Effector CD8-positive, alpha-beta T cell (primary cell): ENCODE data around the gene TESMIN.

ENCODE experiments used
- DNase-seq: peaks from one replicate; lab custom pipeline; 2025; lab: John Stamatoyannopoulos, UW

TESMIN gene

DNA sequence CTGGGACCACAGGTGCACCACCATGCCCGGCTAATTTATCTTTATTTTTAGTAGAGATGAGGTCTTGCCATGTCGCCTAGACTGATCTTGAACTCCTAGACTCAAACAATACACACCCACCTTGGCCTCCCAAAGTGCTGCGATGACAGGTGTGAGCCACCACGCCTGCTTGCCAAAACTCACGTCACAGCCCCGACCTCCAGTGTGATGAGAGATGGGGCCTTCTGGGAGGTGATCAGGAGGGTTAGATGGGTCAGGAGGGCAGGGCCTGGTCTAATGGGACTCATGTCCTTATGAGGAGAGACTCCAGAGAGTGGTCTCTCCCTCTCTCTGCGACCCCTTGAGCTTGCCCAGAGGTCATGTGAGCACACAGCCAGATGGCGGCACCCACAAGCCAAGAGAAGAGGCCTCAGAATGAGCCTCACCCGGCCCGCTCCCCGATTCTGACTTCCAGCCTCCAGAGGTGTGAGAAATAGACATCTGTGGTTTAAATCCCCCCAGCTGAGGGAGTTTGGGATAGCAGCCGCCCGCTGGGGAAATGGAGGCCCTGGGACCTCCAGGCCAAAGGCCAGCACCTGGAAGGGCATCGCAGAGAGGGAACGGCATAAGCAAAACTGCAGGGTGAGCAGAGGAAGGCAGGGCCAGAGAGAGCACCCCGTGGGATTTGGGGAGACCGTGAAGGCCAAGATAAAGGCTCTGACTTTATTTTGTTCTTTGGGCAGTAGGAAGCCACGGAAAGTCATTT is 91.1 kb downstream of the TESMIN start:
- DNase-seq: no peak

DNA sequence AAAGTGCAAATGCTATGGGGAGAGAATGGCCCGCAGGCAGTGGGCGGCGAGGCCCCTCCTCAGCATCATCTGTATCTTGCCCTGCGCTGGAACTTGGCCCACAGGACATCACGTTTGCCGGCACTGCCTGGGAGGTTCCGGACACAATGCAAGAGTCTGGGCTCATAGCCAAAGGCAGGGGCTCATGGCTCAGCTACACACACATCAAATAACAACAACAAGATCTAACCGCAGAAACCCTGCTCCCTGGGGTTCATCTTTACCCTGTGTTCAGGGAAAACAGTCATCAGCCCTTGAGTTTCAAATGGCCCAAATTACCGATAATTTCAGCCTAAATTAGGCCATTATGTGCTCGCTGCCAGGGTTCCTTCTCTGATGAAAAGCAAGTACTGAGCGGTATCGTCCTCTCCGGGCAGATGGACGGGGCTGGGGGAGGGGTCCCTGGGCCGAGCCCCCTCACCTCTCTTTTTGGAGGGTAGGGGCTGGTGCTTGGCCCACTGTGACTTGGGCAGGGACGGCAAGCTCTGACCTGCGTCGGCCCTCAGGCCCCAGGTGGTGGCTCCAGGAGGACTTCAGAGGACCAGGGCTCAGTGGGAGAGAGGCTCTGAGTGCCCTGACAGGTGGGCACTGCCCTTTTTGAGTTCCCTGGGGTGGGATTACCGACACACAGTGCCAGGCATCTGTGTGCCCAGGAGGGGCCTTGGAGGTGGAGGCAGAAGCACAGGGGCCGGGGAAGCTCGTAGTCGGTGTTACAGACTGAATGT is 92.0 kb downstream of the TESMIN start:
- DNase-seq: no peak

DNA sequence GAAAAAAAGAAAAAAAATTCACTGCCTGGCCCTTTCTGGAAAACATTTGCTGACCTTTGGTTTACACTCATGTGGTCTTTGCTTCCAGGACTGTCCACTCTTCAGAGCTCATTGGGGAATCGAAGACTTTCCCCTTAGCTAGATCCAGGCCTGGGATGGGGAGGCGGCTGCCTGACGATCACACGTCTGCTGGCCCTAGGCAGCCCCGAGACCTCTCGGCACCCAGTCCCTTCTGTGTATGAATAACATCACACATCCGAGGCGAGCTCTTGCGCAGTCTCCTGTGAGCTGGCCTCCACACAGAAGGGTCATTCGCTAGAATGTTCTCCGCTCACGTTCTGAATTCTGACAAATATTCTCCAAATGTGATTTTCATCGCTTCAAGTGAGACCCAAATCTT is 92.7 kb downstream of the TESMIN start:
- DNase-seq: no peak

DNA sequence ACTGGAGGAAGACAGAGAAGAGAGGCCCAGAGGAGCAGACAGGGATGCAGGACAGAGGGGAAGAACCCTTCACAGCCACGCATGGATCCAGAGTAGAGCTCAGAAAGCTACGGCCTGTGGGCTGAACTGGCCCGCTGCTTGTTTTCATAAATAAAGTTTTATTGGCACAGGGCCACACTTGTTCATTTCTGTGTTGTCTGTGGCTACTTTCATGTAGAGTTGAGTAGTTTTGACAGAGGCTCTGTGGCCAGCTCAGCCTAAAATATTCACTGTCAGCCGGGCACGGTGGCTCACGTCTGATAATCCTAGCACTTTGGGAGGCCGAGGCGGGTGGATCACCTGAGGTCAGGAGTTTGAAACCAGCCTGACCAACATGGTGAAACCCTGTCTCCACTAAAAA is 93.2 kb downstream of the TESMIN start:
- DNase-seq: no peak
